Measurements from ENCODE around the gene NTM.

The NTM gene

DNA sequence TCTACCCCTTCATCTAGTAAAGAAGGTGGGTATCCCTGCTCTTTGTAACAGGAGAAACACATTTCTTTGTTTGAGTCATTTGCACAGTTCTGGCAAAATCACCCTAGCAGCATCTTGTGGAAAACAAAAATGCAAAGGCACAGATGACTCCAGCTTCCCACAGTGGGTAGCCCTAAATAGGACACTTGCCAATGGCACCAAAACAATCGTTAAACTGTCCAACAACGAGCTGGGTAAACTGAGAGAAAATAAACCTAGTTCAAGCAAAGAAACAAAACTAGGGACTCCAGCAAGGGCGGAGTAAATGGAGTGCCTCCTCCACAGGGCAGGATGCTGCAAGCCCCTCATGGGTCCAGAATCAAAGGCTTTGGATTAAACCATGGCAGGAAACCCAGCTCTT is 239.5 kb downstream of the NTM start:
- no peak for DNase-seq

DNA sequence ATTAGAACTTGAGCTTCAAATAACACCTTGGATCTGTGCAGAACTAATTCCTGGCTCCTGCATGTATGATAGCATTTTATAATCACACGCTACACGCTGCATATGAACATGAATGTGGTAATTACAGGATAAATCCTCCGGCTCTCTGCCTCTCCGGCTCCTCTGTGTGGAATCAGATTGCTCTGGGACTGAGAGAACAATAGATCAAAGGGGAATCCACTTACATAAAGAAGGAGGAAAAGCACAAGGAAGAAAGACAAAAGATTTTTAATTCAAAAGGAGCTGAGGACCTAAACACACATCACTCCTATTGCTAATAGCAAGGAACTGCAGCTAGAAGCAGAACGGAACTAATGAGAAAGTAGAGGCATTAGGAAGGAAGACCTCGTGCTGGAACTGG is 240.9 kb downstream of the NTM start:
- no peak for DNase-seq

- no peak for DNase-seq
These were observed 242.1 kb downstream of the NTM start for GRCh38 chr11:131612533-131612932.

GRCh38 chr11:131614631-131615030 is 244.2 kb downstream of the NTM start:
- DNase-seq = no peak

DNA sequence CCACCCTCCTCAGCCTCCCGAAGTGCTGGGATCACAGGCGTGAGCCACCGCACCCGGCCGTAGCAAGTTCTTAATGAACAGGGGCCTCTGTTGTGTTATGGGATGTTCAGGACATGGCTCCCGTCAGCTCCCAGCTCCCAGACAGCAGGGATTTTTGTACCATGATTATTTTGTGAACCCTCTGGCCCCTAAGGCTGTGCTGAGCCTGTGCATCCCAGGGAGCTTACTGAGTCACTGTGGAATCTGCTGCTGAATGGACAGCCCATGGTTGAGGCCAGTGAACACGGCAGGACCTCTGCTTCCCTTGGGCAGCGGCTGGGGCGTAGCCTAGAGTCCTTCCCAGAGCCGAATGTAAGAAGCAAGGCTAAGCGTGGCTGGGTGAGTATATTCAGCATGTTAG is 245.2 kb downstream of the NTM start:
- DNase-seq = no peak

GRCh38 chr11:131616481-131617140 is 246.2 kb downstream of the NTM start:
- peak; percentile 9 for DNase-seq

- DNase-seq = no peak
These were observed 247.8 kb downstream of the NTM start for GRCh38 chr11:131618201-131618600.

DNA sequence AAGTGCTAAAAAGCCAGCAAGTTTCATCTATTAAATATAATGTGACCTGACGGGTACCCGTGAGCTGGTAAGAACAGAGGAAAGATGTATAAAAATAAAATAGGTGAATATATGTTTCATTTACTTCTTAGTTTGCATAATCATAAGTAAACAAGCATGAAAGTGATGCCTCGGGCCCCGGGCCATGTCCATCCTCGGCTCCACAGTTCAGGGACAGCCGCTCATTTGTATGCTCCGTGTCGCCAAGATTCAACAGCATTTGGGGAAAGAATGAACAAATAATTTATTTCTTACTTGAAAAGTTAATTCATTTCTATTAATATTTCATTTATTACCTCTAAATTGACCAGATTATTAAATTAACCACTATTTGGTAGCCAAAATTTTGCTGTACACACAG is 251.8 kb downstream of the NTM start:
- no peak for DNase-seq

GRCh38 chr11:131624531-131624930 is 254.1 kb downstream of the NTM start:
- DNase-seq = no peak

DNA sequence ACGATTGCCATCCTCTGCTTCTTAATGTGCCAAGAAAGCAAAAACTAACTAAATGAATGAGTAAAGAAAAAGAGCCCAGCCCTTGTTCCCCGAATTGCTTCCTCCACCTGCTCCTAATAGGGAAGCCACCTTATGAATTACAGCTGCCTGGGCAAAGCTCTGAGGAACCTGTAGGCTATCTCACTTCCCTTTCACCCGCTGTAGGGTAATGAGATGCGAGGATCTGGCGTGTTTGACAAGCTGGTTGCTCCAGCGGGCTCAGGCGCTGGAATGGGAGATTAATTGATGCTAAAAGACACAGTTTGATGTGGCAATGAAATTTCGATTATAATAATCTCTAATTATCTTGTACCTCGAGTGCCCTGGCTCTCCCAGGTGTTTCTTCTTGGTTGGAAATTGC is 256.4 kb downstream of the NTM start:
- no peak for DNase-seq

DNA sequence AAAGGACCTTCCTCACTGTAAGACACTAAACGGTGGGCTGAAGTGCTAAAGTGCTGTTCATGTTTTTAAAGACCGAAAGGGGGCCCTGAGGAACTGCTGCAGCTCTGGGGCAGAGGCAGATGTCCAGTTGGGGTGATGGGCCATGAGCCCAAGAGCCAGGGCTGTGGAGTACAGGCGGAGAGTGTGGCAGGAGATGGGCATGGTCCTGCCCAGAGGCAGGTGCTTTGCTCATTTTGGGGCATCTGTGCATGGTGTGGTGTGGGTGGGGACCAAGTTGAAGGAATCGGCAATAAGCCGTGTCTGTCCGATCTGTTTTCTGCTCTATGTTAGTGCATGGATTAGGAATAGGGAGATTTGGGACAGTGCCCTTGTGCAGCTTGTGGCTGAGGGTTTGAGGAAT is 258.3 kb downstream of the NTM start:
- DNase-seq = no peak

DNA sequence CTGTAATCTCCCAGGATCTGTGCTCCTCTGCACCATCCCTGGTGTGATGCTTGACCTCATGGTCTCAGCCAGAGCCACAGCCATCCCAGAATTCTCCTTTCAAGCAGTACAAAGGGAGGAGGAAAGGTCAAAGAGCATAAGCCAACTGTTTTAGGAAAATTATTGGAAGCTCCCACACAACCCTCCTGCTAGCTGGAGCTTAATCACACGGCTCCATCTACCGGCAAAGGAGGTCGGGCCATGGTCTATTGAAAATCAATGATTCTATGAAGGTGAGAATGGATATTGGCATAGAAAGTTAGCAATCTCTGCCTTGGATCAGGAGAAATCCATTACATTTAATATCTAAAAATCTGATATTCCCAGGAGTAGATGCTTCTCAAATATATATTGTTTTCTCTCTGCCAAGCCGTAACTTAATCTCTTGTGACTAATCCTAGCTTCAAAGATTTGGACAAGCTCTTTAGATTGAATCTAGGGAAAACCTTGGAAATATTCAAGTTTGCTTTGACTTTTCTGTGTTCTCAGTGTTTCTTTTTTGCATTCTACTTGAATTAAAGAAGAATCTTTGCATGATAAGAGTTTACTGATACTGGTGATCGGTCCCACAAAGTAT is 259.6 kb downstream of the NTM start:
- no peak for DNase-seq

- no peak for DNase-seq
These were observed 262.6 kb downstream of the NTM start for GRCh38 chr11:131632971-131633370.

DNA sequence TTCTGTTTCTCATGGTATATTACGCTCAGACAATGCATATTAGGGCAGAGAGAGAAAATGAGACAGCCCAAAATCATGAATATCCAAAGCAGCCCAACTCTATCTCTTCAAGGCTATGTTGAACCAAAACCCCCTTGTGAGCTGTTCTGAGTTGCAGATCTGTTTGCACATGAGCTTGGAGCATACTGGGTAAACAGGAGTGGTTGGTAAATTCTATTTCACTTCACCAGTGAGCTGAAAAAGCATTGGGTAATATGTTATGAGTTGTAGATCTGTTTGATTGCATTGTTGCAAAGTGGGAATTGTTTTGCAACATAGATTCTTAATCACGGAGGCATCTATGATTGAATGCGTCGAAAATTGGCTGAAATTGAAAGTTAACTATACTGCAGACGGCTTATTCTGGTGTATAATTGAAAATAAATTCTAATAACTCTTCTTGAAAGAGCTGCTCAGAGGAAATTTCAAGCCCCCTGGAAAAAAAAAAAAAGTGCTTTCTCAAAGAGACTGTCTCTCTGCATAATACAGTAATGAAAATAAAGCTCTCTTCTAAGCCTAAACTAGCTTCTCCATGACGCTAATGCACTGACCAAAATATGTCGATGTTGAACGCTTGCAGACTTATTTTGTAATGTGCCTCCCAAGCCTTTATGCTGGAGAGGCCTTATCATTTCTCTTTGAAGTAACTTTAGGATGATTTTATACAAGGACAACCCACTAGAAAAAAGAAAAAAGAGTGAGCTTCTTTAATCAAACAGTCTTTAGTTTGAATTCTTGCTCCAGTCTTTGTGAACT is 263.7 kb downstream of the NTM start:
- no peak for DNase-seq

DNA sequence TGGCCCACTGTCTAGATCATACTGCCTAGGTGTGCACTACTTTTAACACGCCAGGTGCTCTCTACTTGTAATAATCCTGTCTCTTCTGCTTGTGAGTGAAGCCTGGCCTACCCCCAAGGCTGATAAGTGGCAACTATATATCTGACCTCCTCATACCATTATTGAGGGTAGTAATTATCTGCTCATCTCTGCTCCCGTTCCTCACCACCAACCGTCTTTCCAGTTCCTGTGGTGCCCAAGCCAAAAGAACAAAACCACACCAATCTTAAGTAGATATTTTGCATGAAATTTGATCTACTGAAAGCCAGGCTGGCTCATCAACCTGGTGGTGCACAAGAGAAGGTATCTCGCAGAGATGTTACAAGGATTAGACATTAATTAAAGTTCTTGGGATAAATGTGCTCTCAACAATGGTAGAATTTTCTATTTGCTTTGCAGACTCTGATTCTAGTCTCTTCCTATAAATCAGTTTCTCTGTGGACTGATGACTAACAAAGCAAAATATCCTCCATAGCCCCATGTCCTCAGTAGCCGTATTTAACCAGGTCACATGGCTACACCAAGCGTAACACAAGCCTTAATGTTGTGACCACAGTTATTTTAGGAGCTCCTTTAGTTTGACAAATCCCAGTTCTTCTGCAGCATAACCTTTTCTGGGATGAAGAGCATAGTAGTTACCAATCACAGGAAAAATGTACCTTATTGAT is 267.2 kb downstream of the NTM start:
- DNase-seq = no peak

- DNase-seq = no peak
These were observed 268.5 kb downstream of the NTM start for GRCh38 chr11:131638889-131639288.

DNA sequence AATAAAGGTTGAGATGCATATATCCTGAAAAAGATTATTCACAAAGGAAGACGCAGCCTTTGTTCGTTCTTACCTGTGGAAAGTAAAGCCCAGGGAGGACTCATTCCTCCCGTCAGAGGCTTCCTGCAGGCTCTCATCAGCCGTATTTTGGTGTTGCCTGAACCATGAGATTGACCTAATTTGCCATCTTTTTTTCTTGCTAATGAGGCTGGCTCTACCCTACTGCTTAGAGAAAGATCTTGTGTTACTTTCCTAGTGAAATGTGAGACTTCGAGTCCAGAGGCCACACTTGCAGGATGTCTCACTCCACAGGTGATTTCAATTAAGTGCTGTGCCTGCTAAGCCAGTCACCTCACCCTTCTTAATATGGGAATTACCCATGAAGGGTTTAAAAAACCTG is 269.9 kb downstream of the NTM start:
- no peak for DNase-seq

- DNase-seq = no peak
These were observed 272.5 kb downstream of the NTM start for GRCh38 chr11:131642756-131643531.

DNA sequence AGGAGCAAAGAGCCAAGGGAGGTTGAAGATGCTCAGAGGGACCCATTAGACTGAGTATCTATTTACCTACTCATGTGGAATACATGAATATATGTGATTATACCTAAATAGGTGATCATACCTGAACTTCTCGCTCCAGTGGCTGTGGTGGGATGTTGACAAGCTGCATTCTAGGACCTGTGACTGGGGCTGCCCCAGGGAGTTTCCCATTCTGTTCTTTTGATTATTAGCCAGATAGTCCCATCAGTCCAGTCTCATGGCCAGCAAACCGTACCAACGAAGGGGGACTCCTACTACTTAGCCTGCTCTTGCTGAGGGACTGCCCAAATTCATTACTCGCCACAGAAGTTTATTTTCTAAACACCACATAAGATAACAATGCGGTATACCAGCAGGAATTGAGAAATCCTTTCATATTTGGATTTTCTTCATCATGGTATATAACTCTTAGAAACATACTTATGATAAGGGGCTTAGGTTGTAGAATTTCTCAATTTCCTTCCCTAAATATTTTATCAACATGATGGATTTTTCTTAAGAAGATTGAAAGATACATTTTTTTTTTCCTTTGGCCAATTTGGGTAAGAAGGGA is 273.9 kb downstream of the NTM start:
- DNase-seq = no peak

DNA sequence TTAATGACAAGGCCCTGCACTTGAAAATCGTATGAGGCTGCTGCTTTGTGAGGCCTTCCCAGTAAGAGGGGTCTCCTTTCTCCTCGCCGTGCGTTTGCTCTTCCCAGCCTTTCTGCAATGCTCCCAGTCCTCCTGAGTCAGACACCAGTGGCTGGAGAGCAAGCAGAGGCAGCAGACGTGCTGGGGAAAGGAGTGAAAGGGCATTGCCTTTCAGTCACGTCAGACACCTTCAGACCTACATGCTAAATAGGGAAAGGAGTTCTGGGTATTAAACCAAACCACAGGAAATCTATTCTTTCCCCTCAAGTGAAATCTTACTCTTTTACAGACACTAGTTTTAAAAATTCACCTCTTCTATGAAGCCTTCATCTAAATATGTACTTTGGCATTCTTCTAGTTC is 274.8 kb downstream of the NTM start:
- DNase-seq = no peak

- no peak for DNase-seq
These were observed 279.4 kb downstream of the NTM start for GRCh38 chr11:131649856-131650255.

GRCh38 chr11:131652231-131652630 is 281.8 kb downstream of the NTM start:
- DNase-seq = no peak
